ENCODE measurements around the gene IGDCC3. TPM values are rescaled to one million over a fixed set of nuclear protein-coding genes. Genes with fewer than 3 reads are reported as not detected.

Gene IGDCC3
- total RNA-seq, result not detected in 2 replicates

GRCh38 chr15:65377976-65378366 is at the start of gene IGDCC3:
Gene IGDCC3 (minus strand): TSS chr15:65378002. CDS start chr15:65377788, 214 bp downstream.

GRCh38 chr15:65304381-65305149 is 73.2 kb downstream of the IGDCC3 start, which contains the start of gene RNU5B-1:
Gene RNU5B-1 (plus strand): TSS chr15:65304677.

GRCh38 chr15:65286704-65287519 is 90.9 kb downstream of the IGDCC3 start, which contains the start of gene PARP16:
Gene PARP16 (minus strand): TSS chr15:65286883. CDS start chr15:65286426, 457 bp downstream.

Other genes with a start within 250 kb of the IGDCC3 start
- 13.0 and 24.9 TPM in 2 replicates for gene PDCD7, start 244.2 kb downstream of the IGDCC3 start, total RNA-seq
- gene CLPX, start 192.7 kb downstream of the IGDCC3 start, total RNA-seq, result 29.9 and 47.5 TPM in 2 replicates
- gene CILP, start 166.5 kb downstream of the IGDCC3 start, total RNA-seq, result under 0.01 TPM in 1 of 2 replicates, not detected in the other
- 1.9 and 2.0 TPM in 2 replicates for gene PARP16, start 91.1 kb downstream of the IGDCC3 start, total RNA-seq
- not detected in 2 replicates for gene RNU5A-1, start 82.0 kb downstream of the IGDCC3 start, total RNA-seq
- gene RNU5B-1, start 73.3 kb downstream of the IGDCC3 start, total RNA-seq, result not detected in 2 replicates
- gene IGDCC4, start 44.9 kb upstream of the IGDCC3 start, total RNA-seq, result 0.19 and 0.85 TPM in 2 replicates
- 38.9 and 44.0 TPM in 2 replicates for gene DPP8, start 139.7 kb upstream of the IGDCC3 start, total RNA-seq
- gene HACD3, start 152.5 kb upstream of the IGDCC3 start, total RNA-seq, result 91.3 and 104 TPM in 2 replicates
- gene INTS14, start 233.1 kb upstream of the IGDCC3 start, total RNA-seq, result 27.1 and 38.7 TPM in 2 replicates
- 2.5 and 2.9 TPM in 2 replicates for gene SLC24A1, start 243.9 kb upstream of the IGDCC3 start, total RNA-seq

Data from regular cardiac myocyte (primary cell).